Measurements from ENCODE around the gene WNT16. TPM values are rescaled to one million over a fixed set of nuclear protein-coding genes. Genes with fewer than 3 reads are reported as not detected.
"Not testable (repeated sequence)": the region's sequence is repeated elsewhere in the genome, so short reads cannot be mapped to it uniquely, and the experiment has no call there.

WNT16 gene, protein sequence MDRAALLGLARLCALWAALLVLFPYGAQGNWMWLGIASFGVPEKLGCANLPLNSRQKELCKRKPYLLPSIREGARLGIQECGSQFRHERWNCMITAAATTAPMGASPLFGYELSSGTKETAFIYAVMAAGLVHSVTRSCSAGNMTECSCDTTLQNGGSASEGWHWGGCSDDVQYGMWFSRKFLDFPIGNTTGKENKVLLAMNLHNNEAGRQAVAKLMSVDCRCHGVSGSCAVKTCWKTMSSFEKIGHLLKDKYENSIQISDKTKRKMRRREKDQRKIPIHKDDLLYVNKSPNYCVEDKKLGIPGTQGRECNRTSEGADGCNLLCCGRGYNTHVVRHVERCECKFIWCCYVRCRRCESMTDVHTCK
- not detected in 2 replicates for total RNA-seq (2014; rRNA removed; shearing (Covaris generic))

DNA sequence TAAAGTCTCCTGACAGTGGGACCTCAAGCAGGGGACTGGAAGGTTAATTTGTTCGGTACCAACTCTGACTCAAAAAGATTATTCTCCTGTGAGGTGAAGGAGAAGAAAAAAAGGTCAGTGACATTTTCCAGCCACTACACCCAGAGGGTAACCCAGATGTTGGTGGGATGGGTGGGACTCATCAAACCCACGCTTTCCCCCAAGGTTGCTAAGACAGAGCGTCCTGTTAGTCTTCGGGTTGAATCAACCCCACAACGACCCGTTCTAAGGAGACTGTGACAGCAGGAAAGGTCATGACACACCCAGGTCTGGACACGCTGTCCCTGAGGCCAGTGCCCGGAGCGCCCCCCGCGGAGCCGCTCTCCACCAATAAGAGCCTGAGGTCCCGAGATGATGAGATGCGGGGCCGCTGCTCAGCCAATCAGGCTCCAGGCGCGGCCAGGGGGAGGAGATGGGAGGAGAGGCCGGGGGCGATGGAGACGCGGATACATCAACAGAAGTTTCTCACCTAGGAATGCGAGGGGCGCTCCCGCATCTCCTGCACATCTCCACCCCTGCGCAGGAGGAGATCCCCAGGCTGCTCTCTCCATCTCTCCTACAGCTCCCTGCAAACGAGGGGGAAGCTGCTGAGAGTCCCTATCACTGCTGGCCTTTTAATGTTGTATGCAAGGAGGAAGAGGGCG, at the start of gene WNT16:
Gene WNT16 (plus strand): TSS at position 493 of the 683 bp plus-strand sequence. CDS start 293 bp downstream, outside the sequence.
- H3K27me3 ChIP-seq (ENCODE audit: control insufficient read depth, insufficient read depth, low read length) = peaks cover 39% of the 10 kb centered on the region
- H3K4me3 ChIP-seq (ENCODE audit: insufficient read depth, low read depth, low read length) = peak within 1 kb of the TSS; percentile 50
- DNase-seq = peak; percentile 91
- H3K36me3 ChIP-seq (replicated peaks; ENCODE audit: control insufficient read depth, insufficient read depth, low read length) = no peaks in the 10 kb centered on the region

DNA sequence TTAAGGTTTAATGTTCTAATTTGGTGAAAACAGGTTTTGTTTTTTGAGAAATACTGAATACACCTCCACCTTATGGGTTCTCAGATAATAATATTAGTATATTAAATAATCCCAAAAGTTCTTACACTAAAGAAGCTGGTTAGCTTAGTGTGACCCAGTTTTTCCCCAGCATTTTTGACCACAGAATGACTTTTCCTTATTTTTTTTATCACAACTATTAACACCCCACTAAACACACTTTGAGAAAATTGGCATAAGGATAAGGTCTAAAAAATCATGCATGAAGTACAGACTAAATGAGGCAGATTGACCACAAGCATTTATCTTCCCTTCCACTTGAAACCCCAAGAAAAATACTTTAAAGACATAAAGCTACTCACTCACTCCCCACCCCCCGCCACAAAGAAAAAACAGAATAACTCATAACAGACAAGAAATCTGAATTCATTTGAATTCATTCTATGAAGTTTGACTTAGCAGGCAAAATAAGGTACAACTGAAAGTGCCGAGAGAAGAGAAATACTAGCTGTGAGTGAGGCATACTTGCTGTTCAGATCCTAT, 49.7 kb upstream of the WNT16 start:
- no peak for DNase-seq
- Histone ChIP-seq H3K27me3 (ENCODE audit: control insufficient read depth, insufficient read depth, low read length) (no peaks in the 10 kb centered on the region), H3K36me3 (replicated peaks; ENCODE audit: control insufficient read depth, insufficient read depth, low read length) (no peaks in the 10 kb centered on the region), H3K4me3 (ENCODE audit: insufficient read depth, low read depth, low read length) (no peak overlapping the region)

DNA sequence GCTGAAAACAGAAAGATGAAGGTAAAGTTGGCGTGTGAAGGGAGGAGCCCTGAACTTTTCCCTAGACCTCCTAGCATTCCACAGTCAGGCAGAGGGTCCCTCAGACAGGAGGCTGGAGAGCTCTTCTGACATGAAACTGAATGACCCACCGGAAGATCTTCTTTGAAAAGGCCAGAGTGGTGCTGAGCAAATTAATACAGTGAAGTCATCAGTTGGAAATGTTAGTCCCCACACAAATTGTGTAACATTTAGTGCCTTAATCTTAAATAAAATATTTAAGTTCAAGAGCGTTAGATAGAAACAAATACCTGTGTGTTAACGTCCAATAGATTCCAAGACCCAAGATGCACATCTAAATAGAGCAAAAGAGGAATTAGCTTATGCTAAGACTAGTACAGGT, 49.0 kb upstream of the WNT16 start:
- no peaks in the 10 kb centered on the region for H3K27me3 ChIP-seq (ENCODE audit: control insufficient read depth, insufficient read depth, low read length)
- no peak for DNase-seq
- H3K36me3 ChIP-seq (replicated peaks; ENCODE audit: control insufficient read depth, insufficient read depth, low read length) = no peaks in the 10 kb centered on the region
- H3K4me3 ChIP-seq (ENCODE audit: insufficient read depth, low read depth, low read length) = no peak overlapping the region

DNA sequence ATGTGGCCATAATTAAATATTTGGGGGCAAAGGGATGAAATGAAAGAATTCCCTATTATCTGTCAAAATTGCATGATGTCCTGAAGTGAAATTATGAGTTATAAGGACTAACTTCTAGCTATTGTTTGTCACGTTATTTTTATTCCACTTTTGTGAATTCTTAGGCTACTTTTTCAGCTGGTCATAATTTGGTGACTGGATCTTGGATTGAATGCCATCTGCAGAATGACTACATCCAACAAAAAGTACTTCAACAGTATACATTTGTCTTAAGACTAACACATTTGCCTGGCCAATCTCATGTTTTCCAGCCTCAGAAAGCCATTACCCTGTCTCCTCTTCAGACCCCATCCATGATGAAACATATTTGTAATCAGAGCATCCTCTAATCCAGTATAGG, 48.1 kb upstream of the WNT16 start:
- no peak for DNase-seq
- Histone ChIP-seq H3K4me3 (ENCODE audit: insufficient read depth, low read depth, low read length) (no peak overlapping the region), H3K27me3 (ENCODE audit: control insufficient read depth, insufficient read depth, low read length) (no peaks in the 10 kb centered on the region), H3K36me3 (replicated peaks; ENCODE audit: control insufficient read depth, insufficient read depth, low read length) (no peaks in the 10 kb centered on the region)

DNA sequence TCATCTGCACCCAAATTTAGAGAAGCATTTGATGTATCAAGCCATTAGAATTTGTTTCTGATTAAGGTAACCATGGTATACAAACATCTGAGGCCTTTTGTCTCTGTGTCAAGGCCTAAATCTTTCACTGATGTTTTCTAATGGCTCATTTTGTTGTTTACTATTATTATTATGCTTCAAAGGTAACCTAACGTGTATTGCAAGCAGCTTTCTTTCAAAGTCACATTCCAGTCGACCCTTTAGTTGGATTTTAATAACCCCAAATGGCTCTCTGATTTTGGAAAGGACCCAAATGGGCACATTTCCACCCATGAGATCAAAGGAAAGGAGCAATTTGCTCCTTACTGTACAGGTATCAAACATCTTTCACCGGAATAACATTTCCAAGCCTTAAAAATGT, 46.7 kb upstream of the WNT16 start:
- Histone ChIP-seq H3K4me3 (ENCODE audit: insufficient read depth, low read depth, low read length) (no peak overlapping the region), H3K27me3 (ENCODE audit: control insufficient read depth, insufficient read depth, low read length) (no peaks in the 10 kb centered on the region), H3K36me3 (replicated peaks; ENCODE audit: control insufficient read depth, insufficient read depth, low read length) (no peaks in the 10 kb centered on the region)
- DNase-seq = no peak

DNA sequence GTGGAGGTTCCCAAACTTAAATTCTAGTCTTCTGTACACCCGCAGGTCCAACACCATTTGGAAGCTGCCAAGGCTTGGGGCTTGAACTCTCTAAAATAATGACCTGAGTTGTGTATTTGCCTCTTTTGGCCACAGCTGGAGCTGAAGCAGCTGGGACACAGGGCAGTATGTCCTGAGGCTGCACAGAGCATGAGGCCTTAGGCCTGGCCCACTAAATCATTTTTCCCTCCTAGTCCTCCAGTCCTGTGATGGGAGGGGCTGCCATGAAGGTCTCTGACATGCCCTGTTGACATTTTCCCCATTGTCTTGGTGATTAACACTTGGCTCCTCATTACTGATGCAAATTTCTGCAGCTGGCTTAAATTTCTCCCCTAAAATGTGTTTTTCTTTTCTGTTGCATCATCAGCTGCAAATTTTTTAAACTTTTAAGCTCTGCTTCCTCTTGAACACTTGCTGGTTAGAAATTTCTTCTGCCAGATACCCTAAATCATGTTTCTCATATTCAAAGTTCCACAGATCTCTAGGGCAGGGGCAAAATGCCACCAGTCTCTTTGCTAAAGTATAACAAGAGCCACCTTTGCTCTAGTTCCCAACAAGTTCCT, 43.6 kb upstream of the WNT16 start:
- no peak overlapping the region for H3K4me3 ChIP-seq (ENCODE audit: insufficient read depth, low read depth, low read length)
- H3K36me3 ChIP-seq (replicated peaks; ENCODE audit: control insufficient read depth, insufficient read depth, low read length) = no peaks in the 10 kb centered on the region
- H3K27me3 ChIP-seq (ENCODE audit: control insufficient read depth, insufficient read depth, low read length) = no peaks in the 10 kb centered on the region
- no peak for DNase-seq

DNA sequence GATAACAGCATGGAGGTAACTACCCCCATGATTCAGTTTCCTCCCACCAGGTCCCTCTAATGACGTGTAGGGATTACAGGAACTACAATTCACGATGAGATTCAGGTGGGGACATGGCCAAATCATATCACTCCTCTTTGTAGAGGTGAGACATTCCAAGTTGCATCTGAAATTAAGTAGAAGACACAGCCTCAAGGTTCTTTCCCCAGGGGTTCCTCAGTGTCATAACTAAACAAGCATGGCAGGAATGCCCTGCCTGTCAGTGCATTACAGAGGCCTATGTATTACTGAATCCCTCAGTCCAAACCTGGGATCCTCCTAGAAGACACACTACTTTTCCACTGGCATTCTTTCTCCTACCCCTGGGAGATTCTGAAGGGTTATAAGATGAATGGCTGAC, 42.6 kb upstream of the WNT16 start:
- DNase-seq = no peak
- Histone ChIP-seq H3K4me3 (ENCODE audit: insufficient read depth, low read depth, low read length) (no peak overlapping the region), H3K27me3 (ENCODE audit: control insufficient read depth, insufficient read depth, low read length) (no peaks in the 10 kb centered on the region), H3K36me3 (replicated peaks; ENCODE audit: control insufficient read depth, insufficient read depth, low read length) (no peaks in the 10 kb centered on the region)

DNA sequence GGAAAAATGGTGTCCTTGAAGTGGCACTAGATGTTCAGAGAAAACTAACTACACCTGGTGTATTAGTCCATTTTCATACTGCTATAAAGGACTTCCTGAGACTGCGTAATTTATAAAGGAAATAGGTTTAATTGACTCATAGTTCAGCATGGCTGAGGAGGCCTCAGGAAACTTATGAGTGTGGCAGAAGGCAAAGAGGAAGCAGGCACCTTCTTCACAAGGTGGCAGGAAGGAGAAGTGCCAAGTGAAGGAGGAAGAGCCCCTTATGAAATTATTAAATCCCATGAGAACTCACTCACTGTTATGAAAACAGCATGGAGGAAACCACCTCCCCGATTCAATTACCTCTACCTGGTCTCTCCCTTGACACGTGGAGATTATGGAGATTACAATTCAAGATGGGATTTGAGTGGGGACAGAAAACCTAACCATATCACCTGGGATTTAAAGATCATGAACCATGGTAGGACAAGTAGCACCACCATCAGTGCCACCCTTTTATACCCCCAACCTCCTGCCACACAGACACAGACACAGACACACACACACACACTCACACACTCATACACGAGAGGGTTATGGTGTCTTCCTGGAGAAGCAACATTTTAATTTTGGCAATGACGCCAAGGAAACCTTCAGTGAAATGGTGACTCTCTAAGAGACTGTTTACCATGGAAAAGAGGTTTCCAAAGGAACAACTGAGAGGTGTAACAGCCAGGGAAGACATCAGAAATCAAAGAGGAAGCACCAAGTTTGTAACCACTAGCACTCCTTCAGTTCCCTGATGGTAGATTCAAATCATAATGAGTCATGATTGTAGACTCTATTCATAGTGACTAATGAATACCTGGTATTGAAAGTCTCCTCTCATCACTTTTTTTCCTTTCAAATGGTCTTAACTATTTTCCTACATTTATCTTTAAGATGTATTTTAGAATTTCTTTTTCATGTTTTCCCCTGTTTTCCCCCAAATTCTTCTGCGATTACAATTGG, 41.8 kb upstream of the WNT16 start:
- Histone ChIP-seq H3K4me3 (ENCODE audit: insufficient read depth, low read depth, low read length) (no peak overlapping the region), H3K36me3 (replicated peaks; ENCODE audit: control insufficient read depth, insufficient read depth, low read length) (no peaks in the 10 kb centered on the region), H3K27me3 (ENCODE audit: control insufficient read depth, insufficient read depth, low read length) (no peaks in the 10 kb centered on the region)
- no peak for DNase-seq

DNA sequence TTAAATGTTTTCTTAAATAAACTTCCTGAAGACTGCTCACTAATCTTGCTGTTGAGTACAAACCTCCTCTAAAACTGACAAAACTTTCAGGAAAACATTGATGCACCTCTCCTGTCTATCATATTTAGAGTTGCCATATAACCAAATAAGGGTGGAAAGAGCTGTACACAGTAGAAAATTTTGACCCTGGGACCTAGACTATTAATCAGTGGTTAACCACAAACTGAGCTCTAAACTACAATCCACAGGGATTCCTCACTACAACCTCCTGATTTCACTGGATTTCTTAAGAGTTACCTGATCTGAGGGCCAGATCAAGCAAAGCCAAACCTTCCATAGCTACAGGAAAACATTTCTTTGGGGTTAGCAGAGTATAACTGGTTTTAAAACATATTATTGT, 39.9 kb upstream of the WNT16 start:
- H3K27me3 ChIP-seq (ENCODE audit: control insufficient read depth, insufficient read depth, low read length) = no peaks in the 10 kb centered on the region
- no peaks in the 10 kb centered on the region for H3K36me3 ChIP-seq (replicated peaks; ENCODE audit: control insufficient read depth, insufficient read depth, low read length)
- DNase-seq = no peak

DNA sequence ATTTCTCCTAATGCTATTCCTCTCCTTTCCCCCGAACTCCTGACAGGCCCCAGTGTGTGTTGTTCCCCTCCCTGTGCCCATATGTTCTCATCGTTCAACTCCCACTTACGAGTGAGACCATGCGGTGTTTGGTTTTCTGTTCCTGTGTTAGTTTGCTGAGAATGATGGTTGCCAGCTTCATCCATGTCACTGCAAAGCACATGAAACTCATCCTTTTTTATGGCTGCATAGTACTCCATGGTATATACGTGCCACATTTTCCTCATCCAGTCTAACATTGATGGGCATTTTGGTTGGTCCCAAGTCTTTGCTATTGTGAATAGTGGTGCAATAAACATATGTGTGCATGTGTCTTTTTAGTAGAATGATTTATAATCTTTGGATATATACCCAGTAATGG, 38.9 kb upstream of the WNT16 start:
- DNase-seq; H3K4me3 ChIP-seq (ENCODE audit: insufficient read depth, low read depth, low read length): not testable (repeated sequence)

More for the DNA sequence above, 39.9 kb upstream of the WNT16 start:
- no peak overlapping the region for H3K4me3 ChIP-seq (ENCODE audit: insufficient read depth, low read depth, low read length)

DNA sequence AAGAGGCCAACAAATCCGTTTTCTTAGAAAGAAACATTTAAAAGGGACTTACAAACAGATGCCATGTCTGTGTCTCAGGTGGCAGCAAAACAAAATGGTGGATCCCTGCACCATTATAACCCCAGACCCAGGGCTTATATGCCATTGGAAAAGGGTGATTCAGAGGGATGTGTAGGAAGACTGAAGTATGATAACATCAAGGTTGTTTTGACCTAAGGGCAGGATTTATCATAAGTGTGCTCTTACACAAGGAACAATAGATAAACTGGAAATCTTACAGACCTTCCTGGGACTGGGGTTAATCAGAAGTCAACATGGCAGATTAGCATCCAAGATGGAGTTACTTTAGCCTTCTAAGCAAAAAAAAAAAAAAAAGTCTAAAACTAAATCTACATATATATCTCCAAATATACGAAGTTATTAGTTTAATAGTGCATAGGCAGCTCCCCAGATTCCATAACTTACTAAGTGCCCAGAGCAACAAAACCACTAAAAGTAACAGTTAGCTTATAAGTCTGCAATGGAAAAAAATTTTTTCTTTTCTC, 34.3 kb upstream of the WNT16 start:
- H3K27me3 ChIP-seq (ENCODE audit: control insufficient read depth, insufficient read depth, low read length) = no peaks in the 10 kb centered on the region
- no peaks in the 10 kb centered on the region for H3K36me3 ChIP-seq (replicated peaks; ENCODE audit: control insufficient read depth, insufficient read depth, low read length)
- DNase-seq = no peak
- no peak overlapping the region for H3K4me3 ChIP-seq (ENCODE audit: insufficient read depth, low read depth, low read length)

More for the DNA sequence above, 38.9 kb upstream of the WNT16 start:
- H3K27me3 ChIP-seq (ENCODE audit: control insufficient read depth, insufficient read depth, low read length); H3K36me3 ChIP-seq (replicated peaks; ENCODE audit: control insufficient read depth, insufficient read depth, low read length): not testable (repeated sequence)

DNA sequence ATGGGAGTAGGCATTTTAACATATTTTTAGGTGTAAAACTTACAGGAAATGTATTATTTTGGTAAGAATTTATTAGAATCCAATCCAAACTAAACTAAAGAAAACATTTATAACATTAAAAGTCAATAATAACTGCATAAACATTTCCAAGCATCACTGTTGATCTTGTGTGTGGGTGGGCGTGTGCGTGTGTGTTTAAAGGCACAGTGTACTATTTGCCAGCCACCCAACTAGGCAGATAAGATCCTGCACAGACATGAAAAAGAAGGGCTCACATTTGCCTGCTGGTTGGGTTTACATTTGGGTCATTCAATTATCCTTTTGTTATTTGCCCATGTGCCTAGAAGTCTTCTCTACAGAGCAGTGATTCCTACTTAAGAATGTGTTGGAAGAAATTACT, 31.0 kb upstream of the WNT16 start:
- Histone ChIP-seq H3K27me3 (ENCODE audit: control insufficient read depth, insufficient read depth, low read length) (no peaks in the 10 kb centered on the region), H3K4me3 (ENCODE audit: insufficient read depth, low read depth, low read length) (no peak overlapping the region), H3K36me3 (replicated peaks; ENCODE audit: control insufficient read depth, insufficient read depth, low read length) (no peaks in the 10 kb centered on the region)
- DNase-seq = no peak

DNA sequence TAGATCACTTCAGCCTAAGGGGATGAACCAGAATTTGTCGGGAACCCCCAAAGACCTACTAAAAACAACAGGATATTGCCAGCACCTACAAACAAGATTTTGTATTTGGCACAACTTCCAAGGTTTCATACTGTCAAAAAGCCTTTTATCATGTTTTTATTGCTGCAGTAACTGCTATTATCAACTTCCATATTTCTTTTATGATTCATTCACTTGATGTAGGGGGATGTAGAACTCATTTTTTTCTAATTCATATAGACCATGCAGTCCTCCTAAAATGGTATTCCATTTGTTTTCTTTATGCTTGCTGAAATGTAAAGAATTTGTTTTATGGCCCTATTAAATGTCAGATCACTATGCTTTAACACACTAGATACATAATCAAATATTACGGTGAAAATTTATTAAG, 30.0 kb upstream of the WNT16 start:
- no peak for DNase-seq
- no peaks in the 10 kb centered on the region for H3K36me3 ChIP-seq (replicated peaks; ENCODE audit: control insufficient read depth, insufficient read depth, low read length)
- H3K4me3 ChIP-seq (ENCODE audit: insufficient read depth, low read depth, low read length) = no peak overlapping the region
- H3K27me3 ChIP-seq (ENCODE audit: control insufficient read depth, insufficient read depth, low read length) = no peaks in the 10 kb centered on the region

All from H7 (cell line).